Stromal cell of bone marrow (primary cell): ENCODE measurements around the gene CLDN2.

Experiments
- DNase-seq: peaks from one replicate; pipeline ENCODE4 v3.0.0-alpha.2; 2012; ENCODE audit warnings: low read depth

CLDN2 gene

DNA sequence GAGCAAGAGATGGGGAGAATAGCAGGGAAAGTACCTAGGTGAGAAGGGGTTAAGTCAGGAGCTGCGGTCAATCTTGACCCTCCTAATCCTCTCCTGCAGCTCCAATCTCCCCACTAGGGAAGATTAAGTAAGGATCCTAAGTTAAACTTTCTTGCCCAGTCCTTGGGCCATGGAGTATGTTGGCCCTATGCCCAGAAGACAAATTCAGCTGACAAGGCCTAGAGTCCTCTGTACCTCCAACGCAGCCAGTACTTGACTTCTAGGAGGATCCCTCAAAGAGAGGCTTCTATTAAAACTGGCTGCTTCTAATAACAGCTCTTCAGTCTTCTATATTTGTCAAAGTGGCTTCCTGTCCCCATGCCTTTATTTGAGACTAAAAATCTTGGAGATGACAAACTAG is 1.4 kb downstream of the CLDN2 start:
- no peak for DNase-seq

- no peak for DNase-seq
Observed at GRCh38 chrX:106927023-106927422, 6.8 kb downstream of the CLDN2 start.

DNA sequence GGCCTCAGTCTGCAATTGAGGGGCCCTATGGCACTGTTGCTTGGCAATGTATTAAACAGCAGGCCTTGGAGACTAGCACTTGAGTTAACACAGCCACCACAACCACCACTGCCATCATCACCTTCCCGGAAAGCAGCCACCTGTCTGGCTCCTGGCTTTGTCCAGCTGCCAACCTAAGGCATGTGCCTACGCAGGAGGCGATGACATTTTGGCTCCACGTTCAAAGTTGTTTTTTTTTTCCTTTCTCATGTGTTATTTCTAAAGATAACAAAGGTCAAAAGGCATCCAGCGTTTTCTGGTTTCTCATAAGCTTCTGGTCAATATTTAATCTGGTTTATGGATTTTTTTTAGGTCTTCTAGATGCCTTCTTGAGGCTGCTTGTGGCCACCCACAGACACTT is 7.5 kb downstream of the CLDN2 start:
- no peak for DNase-seq

DNA sequence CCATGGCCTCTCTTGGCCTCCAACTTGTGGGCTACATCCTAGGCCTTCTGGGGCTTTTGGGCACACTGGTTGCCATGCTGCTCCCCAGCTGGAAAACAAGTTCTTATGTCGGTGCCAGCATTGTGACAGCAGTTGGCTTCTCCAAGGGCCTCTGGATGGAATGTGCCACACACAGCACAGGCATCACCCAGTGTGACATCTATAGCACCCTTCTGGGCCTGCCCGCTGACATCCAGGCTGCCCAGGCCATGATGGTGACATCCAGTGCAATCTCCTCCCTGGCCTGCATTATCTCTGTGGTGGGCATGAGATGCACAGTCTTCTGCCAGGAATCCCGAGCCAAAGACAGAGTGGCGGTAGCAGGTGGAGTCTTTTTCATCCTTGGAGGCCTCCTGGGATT is 8.0 kb downstream of the CLDN2 start:
- no peak for DNase-seq

DNA sequence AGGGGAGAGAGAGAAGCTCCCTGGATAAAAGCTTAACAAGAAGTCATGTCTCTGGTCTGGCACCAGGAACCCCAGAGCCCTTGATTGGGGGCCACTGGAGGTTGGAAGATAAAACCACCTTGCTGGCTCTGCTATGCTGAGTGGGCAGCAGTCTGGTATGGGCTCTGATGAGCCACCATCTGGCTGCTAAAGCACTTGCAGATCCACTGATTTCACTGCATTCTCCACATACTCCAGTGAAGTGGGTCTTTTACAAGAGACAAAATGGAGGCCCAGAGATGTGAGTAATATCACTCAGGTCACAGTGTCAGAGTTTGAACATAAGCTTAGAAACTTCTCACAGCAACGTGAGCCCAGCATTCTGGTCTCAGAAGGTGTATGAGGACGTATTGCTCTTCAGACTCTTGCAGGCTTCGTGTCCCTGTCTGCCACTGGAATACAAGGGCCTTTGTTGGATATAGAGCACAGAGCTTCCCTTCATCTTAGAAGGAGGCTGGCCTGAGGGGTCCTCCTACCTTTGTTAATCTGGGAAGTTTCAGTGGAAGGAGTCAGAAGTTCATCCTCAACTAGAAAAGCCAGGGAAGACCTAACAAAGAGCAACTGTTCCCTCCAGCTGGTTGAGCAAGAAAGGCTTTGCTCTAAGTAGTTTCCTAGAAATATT is 11.8 kb downstream of the CLDN2 start:
- DNase-seq: no peak

DNA sequence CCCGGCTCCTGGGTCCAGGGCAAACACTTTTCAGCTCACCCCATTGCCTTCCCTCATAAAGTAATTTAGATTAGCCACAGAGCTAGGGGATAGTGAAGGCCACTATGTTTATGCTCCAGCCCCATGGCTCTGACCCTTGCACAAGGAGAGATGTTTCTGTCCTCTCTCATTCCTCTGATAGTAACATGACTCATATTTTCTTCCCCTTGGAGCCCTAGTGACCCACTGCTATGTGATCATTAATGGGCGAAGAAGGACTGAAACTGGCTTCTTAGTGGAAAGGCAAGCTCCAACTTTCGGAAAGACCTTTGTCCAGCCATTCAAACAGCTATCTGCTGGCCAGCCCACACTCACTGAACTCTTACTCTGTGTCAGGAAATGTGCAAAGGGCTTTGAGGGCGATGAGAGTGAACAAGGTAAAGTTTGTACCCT is 12.3 kb downstream of the CLDN2 start:
- no peak for DNase-seq

DNA sequence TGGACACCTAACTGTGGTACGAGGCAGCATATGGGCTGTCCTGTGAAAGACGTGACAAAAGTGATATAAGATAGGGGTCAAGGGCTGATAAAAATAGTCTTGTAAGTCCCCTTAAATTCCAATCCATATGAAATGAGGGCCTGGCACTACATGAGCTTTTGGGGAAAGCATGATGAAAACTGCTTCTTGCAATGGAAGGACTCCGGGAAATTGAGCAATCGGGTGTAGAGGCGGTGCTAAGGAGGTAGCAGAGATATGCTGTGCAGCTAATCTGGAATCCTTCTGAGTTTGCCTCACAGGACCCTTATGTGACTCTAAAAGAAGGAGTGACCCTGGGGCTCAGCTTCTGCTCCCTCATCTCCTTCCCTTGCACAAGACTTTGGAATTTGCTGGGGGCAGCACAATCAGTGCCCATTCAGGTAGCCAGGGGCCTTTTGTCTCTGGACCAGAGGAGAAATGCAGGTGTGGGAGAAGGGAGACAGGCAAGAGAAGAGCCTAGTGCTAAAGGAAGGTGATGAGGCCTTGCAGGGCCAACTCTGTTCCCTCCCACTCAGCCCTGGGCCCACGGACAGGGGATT is 12.8 kb downstream of the CLDN2 start:
- no peak for DNase-seq

GRCh38 chrX:106933538-106933961 is 13.3 kb downstream of the CLDN2 start:
- no peak for DNase-seq

- no peak for DNase-seq
Observed at GRCh38 chrX:106935175-106935574, 15.0 kb downstream of the CLDN2 start.

GRCh38 chrX:106936246-106936645 is 16.0 kb downstream of the CLDN2 start:
- DNase-seq: no peak

- no peak for DNase-seq
Observed at GRCh38 chrX:106939566-106939965, 19.4 kb downstream of the CLDN2 start.

DNA sequence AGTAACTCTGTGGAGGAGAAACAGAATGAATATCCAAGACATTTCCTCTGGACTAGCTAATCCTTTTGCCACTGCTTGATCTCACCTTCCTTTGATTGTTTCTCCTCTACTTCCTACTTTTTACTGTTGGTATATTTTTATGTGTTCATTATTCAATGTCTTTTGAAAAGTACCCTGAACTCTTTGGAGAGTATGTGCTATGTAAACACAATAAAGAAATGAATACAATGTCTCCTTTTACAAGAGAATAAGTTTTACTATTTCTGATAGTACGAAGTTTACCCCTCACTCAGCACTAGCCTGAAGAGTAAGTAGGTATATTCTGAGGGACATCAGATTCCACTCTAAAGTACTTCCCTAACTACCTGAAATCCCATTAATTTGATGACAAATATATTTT is 19.9 kb downstream of the CLDN2 start:
- DNase-seq: no peak

DNA sequence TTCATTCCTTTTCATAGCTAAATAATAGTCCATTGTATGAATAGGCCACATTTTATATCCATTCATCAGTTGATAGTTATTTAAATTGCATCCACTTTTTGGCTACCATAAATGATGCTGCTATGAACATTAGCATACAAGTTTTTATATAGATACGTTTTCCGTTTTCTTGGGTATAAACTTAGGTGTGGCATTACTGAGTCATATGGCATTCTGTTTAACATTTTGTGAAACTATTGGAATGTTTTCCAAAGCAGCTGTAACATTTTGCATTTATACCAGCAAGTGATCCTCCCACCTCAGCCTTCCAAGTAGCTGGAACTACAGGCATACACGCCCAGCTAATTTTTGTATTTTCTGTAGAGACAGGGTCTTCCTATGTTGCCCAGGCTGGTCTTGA is 26.3 kb downstream of the CLDN2 start:
- DNase-seq: no peak

GRCh38 chrX:106948641-106949040 is 28.4 kb downstream of the CLDN2 start:
- DNase-seq: no peak

DNA sequence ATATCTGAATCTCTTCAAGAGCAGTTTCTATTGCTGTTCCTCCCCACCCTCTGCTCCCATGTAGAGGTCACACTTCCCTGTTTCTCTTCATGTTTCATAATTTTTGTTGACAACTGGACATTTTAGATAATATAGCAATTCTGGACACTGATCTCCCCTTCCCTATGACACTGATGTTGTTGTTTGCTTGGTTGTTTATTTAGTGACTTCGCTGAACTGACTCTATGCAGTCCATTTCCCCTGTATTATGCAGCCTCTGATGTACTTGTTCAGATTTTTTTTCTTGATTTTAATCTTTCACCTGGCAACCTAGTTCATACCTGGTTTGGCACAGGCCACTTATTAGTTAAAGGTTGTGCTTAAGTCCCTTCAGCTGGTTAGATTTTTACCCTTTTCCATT is 29.2 kb downstream of the CLDN2 start:
- DNase-seq: no peak

DNA sequence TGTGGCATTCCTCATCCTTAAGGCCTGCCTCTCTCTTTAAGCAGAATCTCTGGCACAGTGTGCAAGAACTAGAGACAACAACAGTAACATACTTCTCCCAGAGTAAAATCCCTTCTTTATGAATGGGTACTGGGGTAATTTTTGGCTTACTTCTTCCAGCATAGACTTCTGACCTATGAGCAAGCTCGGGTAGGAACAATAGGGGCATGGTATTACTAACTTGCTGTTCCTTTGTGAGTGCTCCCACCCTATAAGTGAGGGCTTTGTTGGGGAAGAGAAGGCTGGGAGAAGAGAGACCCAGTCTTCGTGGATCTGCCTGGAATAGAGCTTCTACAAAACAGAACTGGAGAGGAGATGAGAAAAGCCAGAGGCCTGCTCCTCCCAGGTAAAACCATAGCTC is 30.2 kb downstream of the CLDN2 start:
- no peak for DNase-seq

- no peak for DNase-seq
Observed at GRCh38 chrX:106951230-106951629, 31.0 kb downstream of the CLDN2 start.

- no peak for DNase-seq
Observed at GRCh38 chrX:106952089-106952488, 31.9 kb downstream of the CLDN2 start.

- DNase-seq: no peak
Observed at GRCh38 chrX:106952538-106952937, 32.3 kb downstream of the CLDN2 start.

- no peak for DNase-seq
Observed at GRCh38 chrX:106952988-106953387, 32.8 kb downstream of the CLDN2 start.

DNA sequence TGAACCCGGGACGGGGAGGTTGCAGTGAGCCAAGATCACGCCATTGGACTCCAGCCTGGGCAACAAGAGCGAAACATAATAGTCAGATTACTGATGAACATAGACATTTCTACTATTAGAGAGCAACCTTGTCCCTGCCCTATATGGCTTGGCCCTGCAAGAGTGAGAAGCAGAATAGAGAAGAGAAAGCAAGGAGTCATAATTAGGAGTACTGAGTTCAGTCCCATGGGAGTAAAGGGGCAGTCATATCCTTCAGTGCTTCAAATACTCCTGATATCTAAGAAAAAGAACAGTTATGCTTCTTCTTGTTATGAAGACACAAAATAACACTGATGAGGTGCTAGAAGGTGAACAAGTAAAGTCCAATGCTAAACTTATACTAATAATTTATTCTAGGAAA is 33.8 kb downstream of the CLDN2 start:
- DNase-seq: no peak

DNA sequence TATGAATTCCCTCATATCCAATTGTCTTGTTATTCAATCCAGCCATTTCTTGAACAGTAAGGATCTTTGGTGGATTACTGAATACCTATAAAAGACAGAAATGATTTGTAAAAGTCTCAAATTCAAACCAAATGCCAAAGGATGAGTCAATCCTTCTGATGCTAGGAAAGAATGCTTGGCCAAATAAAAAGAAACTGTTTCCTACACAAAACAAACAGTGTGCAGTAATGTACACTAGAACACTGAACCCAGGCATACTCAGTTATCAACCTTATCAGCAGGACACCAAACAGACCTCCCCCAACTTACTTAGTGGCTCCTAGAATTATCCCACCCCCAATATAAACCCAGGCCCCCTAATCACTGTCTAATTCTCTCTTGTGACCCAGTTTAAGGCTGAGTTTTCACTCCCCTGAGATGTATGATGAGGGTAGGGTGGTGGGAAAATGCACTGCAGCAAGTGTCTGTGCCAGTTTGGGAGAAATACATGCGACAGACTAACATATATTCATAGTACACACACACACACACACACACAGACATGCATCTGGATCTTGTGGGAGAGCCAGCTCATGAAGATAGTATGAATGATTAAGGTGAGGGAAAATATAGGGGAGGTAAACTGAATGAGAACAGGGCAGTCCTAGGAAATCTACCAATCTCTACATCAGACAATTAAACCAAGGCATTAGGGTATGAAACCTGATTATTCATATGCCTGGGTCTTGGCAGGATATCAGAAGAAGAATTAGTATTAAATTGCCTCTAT is 35.0 kb downstream of the CLDN2 start:
- DNase-seq: no peak

DNA sequence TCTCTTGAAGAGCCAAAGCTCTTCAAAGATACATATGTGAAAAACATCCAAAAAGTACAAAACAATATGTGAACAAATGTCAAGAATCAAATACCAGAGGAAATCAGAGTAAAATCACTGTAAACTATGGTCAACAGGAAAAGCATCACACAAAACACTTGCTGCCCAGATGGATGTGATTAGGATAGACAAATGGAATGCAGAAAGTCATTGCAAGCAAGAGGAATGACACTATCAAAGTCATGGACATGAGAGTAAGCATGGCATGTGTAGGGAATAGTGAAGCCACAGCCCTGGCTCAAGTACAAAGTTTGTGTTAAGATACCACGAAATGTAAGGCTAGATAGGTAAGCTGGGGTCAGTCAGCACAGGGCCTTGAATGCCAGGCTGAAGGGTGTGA is 37.7 kb downstream of the CLDN2 start:
- no peak for DNase-seq

DNA sequence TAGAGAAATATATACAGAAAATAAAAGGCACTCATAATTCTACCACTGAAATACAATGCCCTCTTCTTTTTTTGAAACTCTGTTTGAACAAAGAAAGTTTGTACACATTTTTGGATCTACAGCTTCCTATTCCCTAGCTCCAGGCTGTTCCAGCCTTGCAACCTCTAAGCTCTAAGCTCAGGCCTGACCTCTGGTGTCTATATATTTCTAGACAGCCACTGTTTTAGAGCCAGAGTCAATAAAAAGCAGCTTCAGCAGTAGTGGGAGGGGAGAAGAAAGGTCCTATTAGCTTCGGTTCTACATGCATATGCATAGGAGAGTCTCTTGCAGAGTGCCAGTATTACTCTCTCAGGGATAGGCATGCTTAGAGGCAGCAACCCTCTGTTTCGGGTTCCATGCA is 39.7 kb downstream of the CLDN2 start:
- DNase-seq: no peak
